H1 (cell line): ENCODE measurements around the gene TUBGCP3. TPM values are rescaled to one million over a fixed set of nuclear protein-coding genes. Genes with fewer than 3 reads are reported as not detected.

Experiments
- CTCF ChIA-PET: fragments of 300-600 bp; sonication (Branson Sonifier 250); formaldehyde crosslinking; loops from one replicate; lab custom pipeline; 2021; ENCODE audit not compliant: partially characterized antibody; lab: Charles Lee
- POLR2A ChIA-PET: fragments of 300-600 bp; sonication (Branson Sonifier 250); formaldehyde crosslinking; loops from one replicate; lab custom pipeline; 2021; ENCODE audit warnings: inconsistent platforms; ENCODE audit not compliant: partially characterized antibody; lab: Charles Lee
- DNase-seq, 2 experiments: peaks; one replicate each; pipeline versions ENCODE4 v3.0.0 to v3.0.0-alpha.2; 2010 to 2022; ENCODE audit warnings: low spot score in 2 of 2, low read depth in 1 of 2, mixed read lengths in 1 of 2
- FAIRE-seq: peaks from 2 replicates; lab custom pipeline; 2011; peaks lifted over from hg19 to GRCh38; lab: Jason Lieb, UNC
- H2AFZ ChIP-seq: 2 replicates; pipeline ENCODE4 v1.8.1; 2012; ENCODE audit warnings: low read length, inconsistent platforms
- H2AK5ac ChIP-seq: 2 replicates; pipeline ENCODE4 v1.6.1; 2013; ENCODE audit warnings: low read depth, low read length
- H2BK120ac ChIP-seq: replicated peaks from 2 replicates; pipeline ENCODE3; 2013; ENCODE audit warnings: low read depth, low read length, inconsistent platforms
- H2BK12ac ChIP-seq: 2 replicates; pipeline ENCODE4 v1.6.1; 2013; ENCODE audit warnings: low read depth, low read length
- H2BK15ac ChIP-seq: 2 replicates; pipeline ENCODE4 v1.6.1; 2013; ENCODE audit warnings: low read length
- H2BK20ac ChIP-seq: 2 replicates; pipeline ENCODE4 v1.6.1; 2013; ENCODE audit warnings: low read length
- H2BK5ac ChIP-seq: 2 replicates; pipeline ENCODE4 v1.6.1; 2013; ENCODE audit warnings: low read depth, low read length
- H3K14ac ChIP-seq: 2 replicates; pipeline ENCODE4 v1.6.1; 2013; ENCODE audit warnings: inconsistent platforms; ENCODE audit not compliant: insufficient read length
- H3K18ac ChIP-seq: 2 replicates; pipeline ENCODE4 v1.6.1; 2013; ENCODE audit warnings: low read length; ENCODE audit errors: extremely low read depth
- H3K23ac ChIP-seq: 2 replicates; pipeline ENCODE4 v1.6.1; 2013; ENCODE audit warnings: inconsistent platforms; ENCODE audit not compliant: insufficient read length
- H3K23me2 ChIP-seq: 2 replicates; pipeline ENCODE4 v1.6.1; 2013; ENCODE audit warnings: low read depth, low read length
- H3K27ac ChIP-seq: 2 replicates; pipeline ENCODE4 v1.6.1; 2011; ENCODE audit warnings: low read depth, low read length, inconsistent platforms
- H3K27me3 ChIP-seq, 4 experiments: replicated peaks in 1 of 4; 1 replicate in 1 of 4; 2 replicates in 3 of 4; pipeline versions ENCODE4 v1.6.1 to v1.8.1; 2011 to 2013; ENCODE audit warnings: low read length in 3 of 4, mild to moderate bottlenecking in 3 of 4, inconsistent platforms in 2 of 4, mixed read lengths in 2 of 4, moderate library complexity in 1 of 4; ENCODE audit not compliant: control insufficient read depth in 3 of 4, insufficient read depth in 3 of 4; ENCODE audit errors: extremely low read depth in 1 of 4
- H3K36me3 ChIP-seq, 4 experiments: 2 replicates each; pipeline versions ENCODE4 v1.6.1 to v1.8.1; 2011 to 2013; ENCODE audit warnings: mild to moderate bottlenecking in 4 of 4, low read length in 3 of 4, moderate library complexity in 2 of 4, control low read depth in 1 of 4, inconsistent platforms in 1 of 4; ENCODE audit not compliant: insufficient read depth in 4 of 4, control insufficient read depth in 2 of 4
- H3K4ac ChIP-seq: replicated peaks from 2 replicates; pipeline ENCODE3; 2013; ENCODE audit warnings: low read length, low read depth, mixed read lengths, inconsistent platforms; ENCODE audit not compliant: insufficient read length
- H3K4me1 ChIP-seq, 4 experiments: replicated peaks in 1 of 4; 1 replicate in 1 of 4; 2 replicates in 3 of 4; pipeline versions ENCODE4 v1.6.1 to v1.8.1; 2011 to 2013; ENCODE audit warnings: low read length in 3 of 4, inconsistent platforms in 2 of 4, mixed read lengths in 1 of 4; ENCODE audit not compliant: insufficient read depth in 4 of 4, control insufficient read depth in 3 of 4
- H3K4me2 ChIP-seq, 2 experiments: 2 replicates each; pipeline versions ENCODE4 v1.6.1 to v1.8.1; 2011 to 2013; ENCODE audit warnings: low read depth in 2 of 2, low read length in 2 of 2, control low read depth in 1 of 2, inconsistent platforms in 1 of 2, mild to moderate bottlenecking in 1 of 2; ENCODE audit not compliant: insufficient read depth in 1 of 2
- H3K4me3 ChIP-seq, 4 experiments: fragments of 200-600, 300-600 bp in 1 of 4; sonication (generic), shearing (Covaris generic), sonication (Bioruptor Twin) in 1 of 4; 2 replicates each; pipeline versions ENCODE4 v1.5.1 to v1.8.1; 2011 to 2016; ENCODE audit warnings: low read length in 4 of 4, low read depth in 3 of 4, control low read depth in 2 of 4, inconsistent platforms in 2 of 4, mild to moderate bottlenecking in 2 of 4, mixed read lengths in 1 of 4, moderate library complexity in 1 of 4; ENCODE audit not compliant: insufficient read depth in 2 of 4; ENCODE audit errors: extremely low read depth in 1 of 4
- H3K56ac ChIP-seq: replicated peaks from 2 replicates; pipeline ENCODE3; 2013; ENCODE audit warnings: low read depth, mild to moderate bottlenecking, mixed read lengths, low read length, inconsistent platforms; ENCODE audit not compliant: insufficient read length
- H3K79me1 ChIP-seq: 2 replicates; pipeline ENCODE4 v1.6.1; 2013; ENCODE audit warnings: low read depth, low read length, control low read depth
- H3K79me2 ChIP-seq, 2 experiments: 2 replicates each; pipeline versions ENCODE4 v1.6.1 to v1.8.1; 2012 to 2013; ENCODE audit warnings: low read length in 2 of 2, mild to moderate bottlenecking in 2 of 2, inconsistent platforms in 1 of 2; ENCODE audit not compliant: insufficient read depth in 2 of 2, control insufficient read depth in 1 of 2
- H3K9ac ChIP-seq, 4 experiments: replicated peaks in 1 of 4; 1 replicate in 1 of 4; 2 replicates in 3 of 4; pipeline versions ENCODE4 v1.6.1 to v1.8.1; 2011 to 2013; ENCODE audit warnings: low read depth in 3 of 4, low read length in 3 of 4, control low read depth in 2 of 4, mild to moderate bottlenecking in 2 of 4, moderate library complexity in 2 of 4, inconsistent platforms in 1 of 4; ENCODE audit errors: extremely low read depth in 1 of 4
- H3K9me3 ChIP-seq, 2 experiments: 2 replicates each; pipeline versions ENCODE4 v1.6.1 to v1.8.1; 2012 to 2013; ENCODE audit warnings: mild to moderate bottlenecking in 2 of 2, moderate library complexity in 2 of 2, control low read depth in 1 of 2, inconsistent platforms in 1 of 2, low read depth in 1 of 2, low read length in 1 of 2, mixed read lengths in 1 of 2; ENCODE audit not compliant: insufficient read depth in 2 of 2
- H4K20me1 ChIP-seq, 2 experiments: replicated peaks in 1 of 2; 2 replicates each; pipeline versions ENCODE3 to v1.8.1; 2011 to 2013; ENCODE audit warnings: inconsistent platforms in 2 of 2, low read length in 2 of 2, mild to moderate bottlenecking in 1 of 2; ENCODE audit not compliant: insufficient read depth in 2 of 2, control insufficient read depth in 1 of 2
- H4K5ac ChIP-seq: 2 replicates; pipeline ENCODE4 v1.6.1; 2013; ENCODE audit warnings: low read length, low read depth, mixed read lengths, inconsistent platforms; ENCODE audit not compliant: insufficient read length
- H4K8ac ChIP-seq: 2 replicates; pipeline ENCODE4 v1.8.0; 2013; ENCODE audit warnings: mild to moderate bottlenecking, moderate library complexity, low read length, inconsistent platforms; ENCODE audit not compliant: insufficient read depth; ENCODE audit errors: extremely low read depth
- H4K91ac ChIP-seq: replicated peaks from 2 replicates; pipeline ENCODE3; 2013; ENCODE audit warnings: low read length, mixed read lengths, inconsistent platforms; ENCODE audit not compliant: insufficient read length
- BACH1 ChIP-seq: IDR thresholded peaks from 2 replicates; pipeline ENCODE4 v1.6.1; 2012; ENCODE audit warnings: low read length, improper control_type of control experiment
- CREB1 ChIP-seq: IDR thresholded peaks from 2 replicates; pipeline ENCODE4 v1.6.1; 2012; ENCODE audit warnings: inconsistent platforms
- KDM1A ChIP-seq: fragments of 200-600, 300-600 bp; sonication (generic); IDR thresholded peaks from 2 replicates; pipeline ENCODE4 v1.7.1; 2016; ENCODE audit warnings: mild to moderate bottlenecking, low read length, borderline replicate concordance
- NRF1 ChIP-seq: IDR thresholded peaks from 2 replicates; pipeline ENCODE4 v1.6.1; 2011; ENCODE audit warnings: mild to moderate bottlenecking, low read depth, low read length, improper control_type of control experiment
- POLR2A ChIP-seq, 2 experiments: IDR thresholded peaks; 1 replicate in 1 of 2; 2 replicates in 1 of 2; pipeline ENCODE4 v1.6.1; 2011; ENCODE audit warnings: low read depth in 2 of 2, low read length in 2 of 2, mild to moderate bottlenecking in 2 of 2; ENCODE audit errors: control extremely low read depth in 1 of 2
- RFX5 ChIP-seq: IDR thresholded peaks from 2 replicates; pipeline ENCODE4 v1.6.1; 2011; ENCODE audit warnings: low read depth, low read length, improper control_type of control experiment, borderline replicate concordance
- RXRA ChIP-seq: IDR thresholded peaks from 2 replicates; pipeline ENCODE4 v1.6.1; 2011; ENCODE audit warnings: low read depth, mild to moderate bottlenecking, low read length, moderate library complexity; ENCODE audit not compliant: insufficient read depth
- SUZ12 ChIP-seq: fragments of 200-600 bp; sonication (generic); IDR thresholded peaks from 2 replicates; pipeline ENCODE4 v1.6.1; 2012; ENCODE audit warnings: mild to moderate bottlenecking, inconsistent platforms, low read length, moderate library complexity, mixed read lengths
- TAF1 ChIP-seq: IDR thresholded peaks from 2 replicates; pipeline ENCODE4 v1.6.1; 2011; ENCODE audit warnings: mild to moderate bottlenecking, low read depth, low read length
- TAF7 ChIP-seq: optimal IDR thresholded peaks from 2 replicates; pipeline ENCODE3; 2011; ENCODE audit warnings: low read depth, mild to moderate bottlenecking, inconsistent platforms, low read length, moderate library complexity, borderline replicate concordance
- TCF12 ChIP-seq: IDR thresholded peaks from 2 replicates; pipeline ENCODE4 v1.6.1; 2011; ENCODE audit warnings: low read depth, mild to moderate bottlenecking, low read length
- YY1 ChIP-seq: IDR thresholded peaks from 2 replicates; pipeline ENCODE4 v1.6.1; 2011; ENCODE audit warnings: low read depth, mild to moderate bottlenecking, low read length
- WGBS, 2 experiments: shearing (Covaris generic) in 1 of 2; methylation state at CpG; one replicate each; pipeline versions ENCODE4 v1.1.6 to v1.1.7; 2013 to 2015; ENCODE audit warnings: low lambda C conversion rate in 2 of 2, mixed read lengths in 2 of 2, inconsistent platforms in 1 of 2, low coverage in 1 of 2, missing lambda C conversion rate in 1 of 2; ENCODE audit not compliant: insufficient replicate concordance in 2 of 2, insufficient coverage in 1 of 2, insufficient read length in 1 of 2; ENCODE audit errors: extremely low coverage in 1 of 2, missing lambda C conversion rate in 1 of 2; 5-methylcytosine and 5-hydroxymethylcytosine counted together
- polyA plus RNA-seq, 7 experiments: library from polyadenylated mRNA; depleted of rRNA in 3 of 7; stranded (reverse) in 5 of 7; unstranded in 2 of 7; fragments of >200 nt in 5 of 7; fragments of 200-250 nt in 2 of 7; gene quantifications; 1 replicate in 5 of 7; 2 replicates in 1 of 7; 4 replicates in 1 of 7; pipeline versions ENCODE4 v1.2.1 to v1.2.3, GENCODE V29; 2011 to 2013; ENCODE audit warnings: missing spikeins in 2 of 7, mixed read lengths in 2 of 7
- total RNA-seq: library from RNA; stranded (reverse); fragmentation: NEBNext Ultra II Directional; extraction: Animal tissue kit (Norgen Biotek cat#: 25700); gene quantifications from 2 replicates; pipeline ENCODE4 v1.2.1, GENCODE V29; 2021
- TF ChIP-seq, protein P1 (sequence below), 3 experiments: IDR thresholded peaks; 1 replicate in 2 of 3; 2 replicates in 1 of 3; pipeline versions ENCODE4 v1.5.1 to v1.6.1; 2011; ENCODE audit warnings: low read length in 3 of 3, mild to moderate bottlenecking in 3 of 3, inconsistent platforms in 2 of 3, low read depth in 1 of 3, moderate library complexity in 1 of 3; ENCODE audit not compliant: insufficient read depth in 1 of 3; ENCODE audit errors: control extremely low read depth in 1 of 3

The TUBGCP3 gene
- total and polyA plus RNA-seq, 2 of the 8 experiments (the other 6 are each of a cell fraction or from before 2014, with no cell fraction given), result 27.0 to 31.7 TPM

- ChIA-PET CTCF (no interaction called here), POLR2A (no interaction called here)
- Histone ChIP-seq H2BK20ac (no peak overlapping the region), H3K4me3 (no peak overlapping the region), H3K79me2 (no peaks in the 10 kb centered on the region), H2BK15ac (no peak overlapping the region), H3K36me3 (no peaks in the 10 kb centered on the region), H3K27ac (no peak overlapping the region), H3K9me3 (no peaks in the 10 kb centered on the region), H3K18ac (no peak overlapping the region), H3K4me1 (peaks cover 0 to 14% (median 8%) of the 10 kb centered on the region in 4 experiments; a peak in 6 of 7 replicates), H3K9ac (no peak overlapping the region), H4K20me1 (no peaks in the 10 kb centered on the region), H2AFZ (no peak overlapping the region), H2BK12ac (no peak overlapping the region), H2BK120ac (no peak overlapping the region), H3K79me1 (no peaks in the 10 kb centered on the region), H2BK5ac (no peak overlapping the region), H3K4me2 (no peak overlapping the region), H3K23ac (no peak overlapping the region), H4K91ac (no peak overlapping the region), H3K23me2 (no peaks in the 10 kb centered on the region), H3K14ac (no peak overlapping the region), H2AK5ac (no peak overlapping the region), H3K4ac (no peak overlapping the region), H4K5ac (no peak overlapping the region), H3K27me3 (peaks cover 0 to 3% (median 0%) of the 10 kb centered on the region in 4 experiments; a peak in 2 of 7 replicates), H3K56ac (no peak overlapping the region), H4K8ac (no peak overlapping the region)
- DNase-seq (no peak), FAIRE-seq (no peak)
- WGBS, 2 experiments, result 85% methylated on average over 6 of the region's 6 CpGs; no CpG with 5 or more reads in 1 of the 2 experiments
- TF ChIP-seq, protein P1, sequence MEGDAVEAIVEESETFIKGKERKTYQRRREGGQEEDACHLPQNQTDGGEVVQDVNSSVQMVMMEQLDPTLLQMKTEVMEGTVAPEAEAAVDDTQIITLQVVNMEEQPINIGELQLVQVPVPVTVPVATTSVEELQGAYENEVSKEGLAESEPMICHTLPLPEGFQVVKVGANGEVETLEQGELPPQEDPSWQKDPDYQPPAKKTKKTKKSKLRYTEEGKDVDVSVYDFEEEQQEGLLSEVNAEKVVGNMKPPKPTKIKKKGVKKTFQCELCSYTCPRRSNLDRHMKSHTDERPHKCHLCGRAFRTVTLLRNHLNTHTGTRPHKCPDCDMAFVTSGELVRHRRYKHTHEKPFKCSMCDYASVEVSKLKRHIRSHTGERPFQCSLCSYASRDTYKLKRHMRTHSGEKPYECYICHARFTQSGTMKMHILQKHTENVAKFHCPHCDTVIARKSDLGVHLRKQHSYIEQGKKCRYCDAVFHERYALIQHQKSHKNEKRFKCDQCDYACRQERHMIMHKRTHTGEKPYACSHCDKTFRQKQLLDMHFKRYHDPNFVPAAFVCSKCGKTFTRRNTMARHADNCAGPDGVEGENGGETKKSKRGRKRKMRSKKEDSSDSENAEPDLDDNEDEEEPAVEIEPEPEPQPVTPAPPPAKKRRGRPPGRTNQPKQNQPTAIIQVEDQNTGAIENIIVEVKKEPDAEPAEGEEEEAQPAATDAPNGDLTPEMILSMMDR (IDR thresholded peaks at IDR 0.05; ENCODE audit: control extremely low read depth in 1 of 3, insufficient read depth in 1 of 3, low read depth in 1 of 3, low read length in 3 of 3), result no peak
- TF ChIP-seq RXRA (no peak), RFX5 (no peak), TAF7 (no peak), YY1 (no peak), KDM1A (no peak), SUZ12 (no peak), POLR2A (IDR thresholded peaks at IDR 0.05; ENCODE audit: control extremely low read depth in 1 of 2, low read depth in 2 of 2, low read length in 2 of 2) (no peak), NRF1 (no peak), BACH1 (no peak), CREB1 (no peak), TAF1 (no peak), TCF12 (no peak)
Observed at GRCh38 chr13:112635323-112635722, 47.4 kb upstream of the TUBGCP3 start.
